H1 (cell line): ENCODE results near the gene CEP83. TPM values are rescaled to one million over a fixed set of nuclear protein-coding genes. Genes with fewer than 3 reads are reported as not detected.

Experiments
- CTCF ChIA-PET: fragments of 300-600 bp; sonication (Branson Sonifier 250); formaldehyde crosslinking; loops from one replicate; lab custom pipeline; 2021; ENCODE audit not compliant: partially characterized antibody; lab: Charles Lee
- POLR2A ChIA-PET: fragments of 300-600 bp; sonication (Branson Sonifier 250); formaldehyde crosslinking; loops from one replicate; lab custom pipeline; 2021; ENCODE audit warnings: inconsistent platforms; ENCODE audit not compliant: partially characterized antibody; lab: Charles Lee
- DNase-seq, 2 experiments: peaks; one replicate each; pipeline versions ENCODE4 v3.0.0 to v3.0.0-alpha.2; 2010 to 2022; ENCODE audit warnings: low spot score in 2 of 2, low read depth in 1 of 2, mixed read lengths in 1 of 2
- FAIRE-seq: peaks from 2 replicates; lab custom pipeline; 2011; peaks lifted over from hg19 to GRCh38; lab: Jason Lieb, UNC
- H2AFZ ChIP-seq: 2 replicates; pipeline ENCODE4 v1.8.1; 2012; ENCODE audit warnings: low read length, inconsistent platforms
- H2AK5ac ChIP-seq: 2 replicates; pipeline ENCODE4 v1.6.1; 2013; ENCODE audit warnings: low read depth, low read length
- H2BK120ac ChIP-seq: replicated peaks from 2 replicates; pipeline ENCODE3; 2013; ENCODE audit warnings: low read depth, low read length, inconsistent platforms
- H2BK12ac ChIP-seq: 2 replicates; pipeline ENCODE4 v1.6.1; 2013; ENCODE audit warnings: low read depth, low read length
- H2BK15ac ChIP-seq: 2 replicates; pipeline ENCODE4 v1.6.1; 2013; ENCODE audit warnings: low read length
- H2BK20ac ChIP-seq: 2 replicates; pipeline ENCODE4 v1.6.1; 2013; ENCODE audit warnings: low read length
- H2BK5ac ChIP-seq: 2 replicates; pipeline ENCODE4 v1.6.1; 2013; ENCODE audit warnings: low read depth, low read length
- H3K14ac ChIP-seq: 2 replicates; pipeline ENCODE4 v1.6.1; 2013; ENCODE audit warnings: inconsistent platforms; ENCODE audit not compliant: insufficient read length
- H3K18ac ChIP-seq: 2 replicates; pipeline ENCODE4 v1.6.1; 2013; ENCODE audit warnings: low read length; ENCODE audit errors: extremely low read depth
- H3K23ac ChIP-seq: 2 replicates; pipeline ENCODE4 v1.6.1; 2013; ENCODE audit warnings: inconsistent platforms; ENCODE audit not compliant: insufficient read length
- H3K23me2 ChIP-seq: 2 replicates; pipeline ENCODE4 v1.6.1; 2013; ENCODE audit warnings: low read depth, low read length
- H3K27ac ChIP-seq: 2 replicates; pipeline ENCODE4 v1.6.1; 2011; ENCODE audit warnings: low read depth, low read length, inconsistent platforms
- H3K27me3 ChIP-seq, 4 experiments: replicated peaks in 1 of 4; 1 replicate in 1 of 4; 2 replicates in 3 of 4; pipeline versions ENCODE4 v1.6.1 to v1.8.1; 2011 to 2013; ENCODE audit warnings: low read length in 3 of 4, mild to moderate bottlenecking in 3 of 4, inconsistent platforms in 2 of 4, mixed read lengths in 2 of 4, moderate library complexity in 1 of 4; ENCODE audit not compliant: control insufficient read depth in 3 of 4, insufficient read depth in 3 of 4; ENCODE audit errors: extremely low read depth in 1 of 4
- H3K36me3 ChIP-seq, 4 experiments: 2 replicates each; pipeline versions ENCODE4 v1.6.1 to v1.8.1; 2011 to 2013; ENCODE audit warnings: mild to moderate bottlenecking in 4 of 4, low read length in 3 of 4, moderate library complexity in 2 of 4, control low read depth in 1 of 4, inconsistent platforms in 1 of 4; ENCODE audit not compliant: insufficient read depth in 4 of 4, control insufficient read depth in 2 of 4
- H3K4ac ChIP-seq: replicated peaks from 2 replicates; pipeline ENCODE3; 2013; ENCODE audit warnings: low read length, low read depth, mixed read lengths, inconsistent platforms; ENCODE audit not compliant: insufficient read length
- H3K4me1 ChIP-seq, 4 experiments: replicated peaks in 1 of 4; 1 replicate in 1 of 4; 2 replicates in 3 of 4; pipeline versions ENCODE4 v1.6.1 to v1.8.1; 2011 to 2013; ENCODE audit warnings: low read length in 3 of 4, inconsistent platforms in 2 of 4, mixed read lengths in 1 of 4; ENCODE audit not compliant: insufficient read depth in 4 of 4, control insufficient read depth in 3 of 4
- H3K4me2 ChIP-seq, 2 experiments: 2 replicates each; pipeline versions ENCODE4 v1.6.1 to v1.8.1; 2011 to 2013; ENCODE audit warnings: low read depth in 2 of 2, low read length in 2 of 2, control low read depth in 1 of 2, inconsistent platforms in 1 of 2, mild to moderate bottlenecking in 1 of 2; ENCODE audit not compliant: insufficient read depth in 1 of 2
- H3K4me3 ChIP-seq, 4 experiments: fragments of 200-600, 300-600 bp in 1 of 4; sonication (generic), shearing (Covaris generic), sonication (Bioruptor Twin) in 1 of 4; 2 replicates each; pipeline versions ENCODE4 v1.5.1 to v1.8.1; 2011 to 2016; ENCODE audit warnings: low read length in 4 of 4, low read depth in 3 of 4, control low read depth in 2 of 4, inconsistent platforms in 2 of 4, mild to moderate bottlenecking in 2 of 4, mixed read lengths in 1 of 4, moderate library complexity in 1 of 4; ENCODE audit not compliant: insufficient read depth in 2 of 4; ENCODE audit errors: extremely low read depth in 1 of 4
- H3K56ac ChIP-seq: replicated peaks from 2 replicates; pipeline ENCODE3; 2013; ENCODE audit warnings: low read depth, mild to moderate bottlenecking, mixed read lengths, low read length, inconsistent platforms; ENCODE audit not compliant: insufficient read length
- H3K79me1 ChIP-seq: 2 replicates; pipeline ENCODE4 v1.6.1; 2013; ENCODE audit warnings: low read depth, low read length, control low read depth
- H3K79me2 ChIP-seq, 2 experiments: 2 replicates each; pipeline versions ENCODE4 v1.6.1 to v1.8.1; 2012 to 2013; ENCODE audit warnings: low read length in 2 of 2, mild to moderate bottlenecking in 2 of 2, inconsistent platforms in 1 of 2; ENCODE audit not compliant: insufficient read depth in 2 of 2, control insufficient read depth in 1 of 2
- H3K9ac ChIP-seq, 4 experiments: replicated peaks in 1 of 4; 1 replicate in 1 of 4; 2 replicates in 3 of 4; pipeline versions ENCODE4 v1.6.1 to v1.8.1; 2011 to 2013; ENCODE audit warnings: low read depth in 3 of 4, low read length in 3 of 4, control low read depth in 2 of 4, mild to moderate bottlenecking in 2 of 4, moderate library complexity in 2 of 4, inconsistent platforms in 1 of 4; ENCODE audit errors: extremely low read depth in 1 of 4
- H3K9me3 ChIP-seq, 2 experiments: 2 replicates each; pipeline versions ENCODE4 v1.6.1 to v1.8.1; 2012 to 2013; ENCODE audit warnings: mild to moderate bottlenecking in 2 of 2, moderate library complexity in 2 of 2, control low read depth in 1 of 2, inconsistent platforms in 1 of 2, low read depth in 1 of 2, low read length in 1 of 2, mixed read lengths in 1 of 2; ENCODE audit not compliant: insufficient read depth in 2 of 2
- H4K20me1 ChIP-seq, 2 experiments: replicated peaks in 1 of 2; 2 replicates each; pipeline versions ENCODE3 to v1.8.1; 2011 to 2013; ENCODE audit warnings: inconsistent platforms in 2 of 2, low read length in 2 of 2, mild to moderate bottlenecking in 1 of 2; ENCODE audit not compliant: insufficient read depth in 2 of 2, control insufficient read depth in 1 of 2
- H4K5ac ChIP-seq: 2 replicates; pipeline ENCODE4 v1.6.1; 2013; ENCODE audit warnings: low read length, low read depth, mixed read lengths, inconsistent platforms; ENCODE audit not compliant: insufficient read length
- H4K8ac ChIP-seq: 2 replicates; pipeline ENCODE4 v1.8.0; 2013; ENCODE audit warnings: mild to moderate bottlenecking, moderate library complexity, low read length, inconsistent platforms; ENCODE audit not compliant: insufficient read depth; ENCODE audit errors: extremely low read depth
- H4K91ac ChIP-seq: replicated peaks from 2 replicates; pipeline ENCODE3; 2013; ENCODE audit warnings: low read length, mixed read lengths, inconsistent platforms; ENCODE audit not compliant: insufficient read length
- E2F6 ChIP-seq: IDR thresholded peaks from 2 replicates; pipeline ENCODE4 v1.6.1; 2012; ENCODE audit warnings: inconsistent platforms
- MAX ChIP-seq: IDR thresholded peaks from 2 replicates; pipeline ENCODE4 v1.6.1; 2012; ENCODE audit warnings: inconsistent platforms
- SUZ12 ChIP-seq: fragments of 200-600 bp; sonication (generic); IDR thresholded peaks from 2 replicates; pipeline ENCODE4 v1.6.1; 2012; ENCODE audit warnings: mild to moderate bottlenecking, inconsistent platforms, low read length, moderate library complexity, mixed read lengths
- WGBS, 2 experiments: shearing (Covaris generic) in 1 of 2; methylation state at CpG; one replicate each; pipeline versions ENCODE4 v1.1.6 to v1.1.7; 2013 to 2015; ENCODE audit warnings: low lambda C conversion rate in 2 of 2, mixed read lengths in 2 of 2, inconsistent platforms in 1 of 2, low coverage in 1 of 2, missing lambda C conversion rate in 1 of 2; ENCODE audit not compliant: insufficient replicate concordance in 2 of 2, insufficient coverage in 1 of 2, insufficient read length in 1 of 2; ENCODE audit errors: extremely low coverage in 1 of 2, missing lambda C conversion rate in 1 of 2; 5-methylcytosine and 5-hydroxymethylcytosine counted together
- polyA plus RNA-seq, 7 experiments: library from polyadenylated mRNA; depleted of rRNA in 3 of 7; stranded (reverse) in 5 of 7; unstranded in 2 of 7; fragments of >200 nt in 5 of 7; fragments of 200-250 nt in 2 of 7; gene quantifications; 1 replicate in 5 of 7; 2 replicates in 1 of 7; 4 replicates in 1 of 7; pipeline versions ENCODE4 v1.2.1 to v1.2.3, GENCODE V29; 2011 to 2013; ENCODE audit warnings: missing spikeins in 2 of 7, mixed read lengths in 2 of 7
- total RNA-seq: library from RNA; stranded (reverse); fragmentation: NEBNext Ultra II Directional; extraction: Animal tissue kit (Norgen Biotek cat#: 25700); gene quantifications from 2 replicates; pipeline ENCODE4 v1.2.1, GENCODE V29; 2021

The CEP83 gene
- total and polyA plus RNA-seq, 2 of the 8 experiments (the other 6 are each of a cell fraction or from before 2014, with no cell fraction given): 6.0 to 25.8 TPM

GRCh38 chr12:94260717-94261116, 198.9 kb downstream of the CEP83 start:
- peak overlapping the region; percentile 25 to 45 for H3K4me2 ChIP-seq
- H3K4ac ChIP-seq: no peak overlapping the region
- H2BK5ac ChIP-seq: peak overlapping the region; percentile 85; the same call in 1 of the 2 replicates
- DNase-seq (no peak), FAIRE-seq (no peak)
- TF ChIP-seq SUZ12 (no peak), E2F6 (0 out of 2 replicates have a peak, but pooled peaks have one; percentile 17), MAX (0 out of 2 replicates have a peak, but pooled peaks have one; percentile 24)
- peak overlapping the region in 2 of 4 experiments; percentile 33 to 40; a peak in 4 of 7 replicates for H3K9ac ChIP-seq
- H2AFZ ChIP-seq: peak overlapping the region; percentile 12; the same call in 1 of the 2 replicates
- no peak overlapping the region for H3K56ac ChIP-seq
- no peak overlapping the region for H3K23ac ChIP-seq
- no peaks in the 10 kb centered on the region for H3K36me3 ChIP-seq
- peak overlapping the region; percentile 65 for H4K5ac ChIP-seq
- no peaks in the 10 kb centered on the region; the same call in 1 of the 2 replicates for H3K23me2 ChIP-seq
- WGBS, 2 experiments: 58% methylated on average over 13 of the region's 13 CpGs; no CpG with 5 or more reads in 1 of the 2 experiments
- H4K20me1 ChIP-seq: no peaks in the 10 kb centered on the region
- peak overlapping the region; percentile 83 for H4K91ac ChIP-seq
- peak overlapping the region in 1 of 4 experiments; percentile 27; a peak in 1 of 8 replicates for H3K4me3 ChIP-seq
- no peaks in the 10 kb centered on the region for H3K9me3 ChIP-seq
- H4K8ac ChIP-seq: no peak overlapping the region
- H3K14ac ChIP-seq: no peak overlapping the region
- peak overlapping the region; percentile 52 for H3K27ac ChIP-seq
- H2BK15ac ChIP-seq: 0 out of 2 replicates have a peak overlapping the region, but pooled peaks have one; percentile 82
- H3K4me1 ChIP-seq: peaks cover 20 to 37% (median 29%) of the 10 kb centered on the region in 4 experiments
- H3K79me1 ChIP-seq: no peaks in the 10 kb centered on the region
- peak overlapping the region; percentile 94 for H2BK12ac ChIP-seq
- H3K79me2 ChIP-seq: no peaks in the 10 kb centered on the region
- peak overlapping the region; percentile 14 for H2BK120ac ChIP-seq
- peaks cover 0 to 3% (median 2%) of the 10 kb centered on the region in 4 experiments; a peak in 2 of 7 replicates for H3K27me3 ChIP-seq
- H3K18ac ChIP-seq: peak overlapping the region; percentile 91
- POLR2A ChIA-PET: interaction anchor here (0.7 to 2.0 kb wide), 5 partner anchors 24 to 354 kb away, joined by 3 to 5 read pairs (median 4); no protein-coding TSS in a partner anchor
- H2AK5ac ChIP-seq: peak overlapping the region; percentile 70
- H2BK20ac ChIP-seq: peak overlapping the region; percentile 100
- CTCF ChIA-PET: interaction anchor here (0.9 to 1.6 kb wide), 3 partner anchors 10 to 253 kb away, joined by 3 to 4 read pairs (median 3); no protein-coding TSS in a partner anchor
